ENCODE data around the gene GSTM3.
A peak's percentile ranks its signal among the peaks of the same experiment; 100 is the strongest.

The GSTM3 gene

GRCh38 chr1:109740615-109741373 is at the start of gene GSTM3:
Gene GSTM3, minus strand, starts transcription at chr1:109741038. Its CDS starts 751 bp downstream, at chr1:109740287.
- DNase-seq (ENCODE audit: low spot score) = no peak

- DNase-seq (ENCODE audit: low spot score) = no peak
Measured at GRCh38 chr1:109790329-109790728, 49.5 kb upstream of the GSTM3 start.

- peak; percentile 59 for DNase-seq (ENCODE audit: low spot score)
Measured at GRCh38 chr1:109789551-109790180, 48.8 kb upstream of the GSTM3 start.

DNA sequence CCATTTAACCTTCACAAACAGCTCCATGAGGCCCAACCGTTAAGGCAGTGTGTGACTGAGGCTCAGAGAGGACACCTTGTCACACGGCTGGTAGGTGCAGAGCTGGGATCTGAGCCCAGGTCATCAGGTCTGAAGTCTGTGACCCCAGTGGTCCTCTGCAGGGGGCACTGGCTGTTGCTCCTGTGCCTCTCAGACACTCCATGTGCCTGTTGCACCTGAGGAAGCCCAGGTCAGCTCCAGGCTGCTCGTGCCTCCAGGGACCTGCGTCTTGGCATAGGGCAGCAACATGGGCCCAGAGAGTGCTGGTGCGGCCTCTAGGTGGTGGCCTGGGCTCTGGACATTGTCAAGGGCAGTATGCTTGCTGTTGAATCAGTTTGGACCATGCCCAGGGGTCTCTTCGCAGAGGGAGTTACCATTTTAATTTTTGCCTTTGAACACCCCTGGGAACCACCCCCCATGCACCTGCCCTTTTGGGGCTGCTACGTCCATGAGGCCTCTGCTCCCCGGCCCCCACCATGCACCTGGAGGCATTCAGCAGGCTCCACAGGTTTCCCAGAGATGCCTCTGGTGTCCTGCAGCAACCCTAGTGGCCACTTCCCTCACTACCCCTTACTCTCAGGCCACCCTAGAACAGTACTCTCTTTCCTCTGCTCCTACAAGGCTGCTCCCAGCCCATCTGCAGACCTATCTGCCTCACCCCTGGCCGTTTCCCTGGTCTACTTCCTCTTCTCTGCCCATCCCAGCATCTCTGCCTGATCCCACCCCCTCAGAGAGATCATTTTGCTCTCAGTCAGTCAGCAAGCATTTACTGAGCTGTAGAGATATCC is 48.1 kb upstream of the GSTM3 start:
- peak; percentile 63 for DNase-seq (ENCODE audit: low spot score)

DNA sequence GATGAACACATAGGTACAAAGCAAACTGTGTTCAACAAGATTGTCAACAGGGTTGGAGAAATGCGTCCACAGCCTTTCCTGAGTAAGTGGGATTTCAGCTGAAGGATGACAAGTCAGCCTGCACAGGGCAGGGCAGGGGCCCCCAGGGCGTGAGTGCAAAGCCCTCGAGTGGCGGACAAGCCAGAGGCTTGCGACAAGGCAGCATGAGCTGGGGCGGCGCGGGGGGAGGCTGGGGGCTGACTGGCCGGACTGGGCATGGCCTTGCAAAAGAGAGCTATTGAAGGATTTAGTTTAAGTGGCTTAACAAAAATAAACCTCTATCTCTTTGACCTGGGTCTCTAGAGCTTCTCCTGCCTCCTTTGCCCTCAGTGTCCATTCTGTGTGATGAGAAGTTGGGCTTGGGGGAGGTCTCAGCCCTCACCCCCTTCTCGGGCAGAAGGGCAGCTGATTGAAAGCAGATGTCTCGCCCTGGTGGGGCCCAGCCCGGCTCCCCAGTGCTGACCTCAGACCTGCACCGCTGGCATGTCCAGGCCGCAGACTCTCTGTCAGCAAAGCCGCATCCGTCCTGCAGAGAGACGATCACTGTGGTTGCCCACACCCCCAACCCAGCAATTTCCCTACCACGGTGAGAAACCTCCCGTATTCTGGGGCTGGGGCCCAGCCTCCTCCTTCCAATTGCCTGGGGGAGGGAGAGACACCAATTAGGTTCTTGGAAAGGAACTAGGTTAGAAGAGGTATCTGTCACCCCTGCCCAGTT is 47.2 kb upstream of the GSTM3 start:
- DNase-seq (ENCODE audit: low spot score) = peak; percentile 67

DNA sequence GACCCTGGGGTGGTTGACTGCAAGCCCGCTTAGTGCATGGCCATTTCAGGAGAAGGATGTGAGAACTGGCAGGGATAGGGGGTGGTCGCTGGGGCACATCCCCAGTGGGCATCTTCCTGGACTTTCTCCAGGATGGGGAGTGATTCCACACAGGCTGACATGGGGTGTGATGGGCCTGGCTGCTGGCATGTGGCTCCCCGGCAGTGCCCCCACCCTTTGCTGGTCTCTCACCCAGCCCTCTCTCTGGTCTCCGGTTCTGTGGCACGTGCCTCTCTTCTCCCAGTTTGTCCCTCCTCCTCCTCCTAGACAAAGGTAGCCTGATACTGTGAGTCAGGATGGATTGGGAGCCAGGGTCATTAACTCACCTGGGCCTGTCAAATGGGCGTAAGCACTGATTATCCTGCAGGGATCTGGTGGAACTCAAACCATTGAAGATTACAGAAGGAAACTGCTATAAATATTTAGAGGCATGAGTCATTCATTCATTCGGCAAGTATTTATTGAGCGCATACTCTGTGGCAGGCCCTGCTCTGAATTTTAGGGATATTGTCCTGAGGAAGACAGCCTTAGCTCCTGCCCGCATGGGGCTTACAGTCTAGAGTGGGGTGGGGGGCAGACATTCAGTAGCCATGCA is 46.5 kb upstream of the GSTM3 start:
- peak; percentile 58 for DNase-seq (ENCODE audit: low spot score)

DNA sequence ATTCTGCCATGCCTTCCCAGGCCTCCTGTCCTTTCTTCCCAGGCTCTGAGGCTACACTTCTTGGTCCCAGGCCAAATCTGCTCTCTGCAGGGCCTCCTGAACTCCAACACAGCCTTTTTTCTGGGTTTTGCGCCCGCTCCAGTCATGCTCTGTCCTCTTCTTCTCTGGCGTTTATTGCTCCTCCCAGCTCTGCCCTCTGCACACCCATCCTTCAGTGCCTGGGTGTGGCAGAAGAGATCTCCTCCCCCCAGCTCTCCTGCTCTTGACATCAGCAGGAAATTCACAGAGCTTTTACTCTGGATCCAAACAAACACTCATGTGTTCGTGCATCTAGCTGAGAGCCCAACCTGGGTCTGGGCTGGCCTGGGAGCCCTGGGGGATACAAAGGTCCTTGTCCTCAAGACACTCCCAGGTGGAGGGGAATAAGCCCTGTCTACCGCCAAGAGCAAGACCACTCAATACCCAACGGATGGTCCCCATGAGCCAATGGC is 45.7 kb upstream of the GSTM3 start:
- DNase-seq (ENCODE audit: low spot score) = peak; percentile 37

DNA sequence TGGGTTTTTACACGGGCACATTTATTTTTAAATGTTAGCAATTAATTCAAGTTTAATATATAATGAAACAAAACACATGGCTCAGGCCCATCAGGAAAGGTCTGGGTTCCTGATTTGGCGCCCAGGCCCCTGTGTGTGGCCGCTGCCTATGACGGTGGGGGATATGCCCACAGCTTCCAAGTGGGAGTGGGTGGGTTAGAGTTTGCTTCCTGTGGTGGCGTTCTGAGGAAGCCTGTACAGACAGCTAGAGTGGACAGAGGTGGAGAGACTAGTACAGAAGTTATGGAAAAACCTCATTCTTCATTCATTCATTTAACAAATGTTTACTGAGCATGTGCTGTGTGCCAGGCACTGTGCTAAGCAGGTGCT is 45.3 kb upstream of the GSTM3 start:
- DNase-seq (ENCODE audit: low spot score) = peak; percentile 18

DNA sequence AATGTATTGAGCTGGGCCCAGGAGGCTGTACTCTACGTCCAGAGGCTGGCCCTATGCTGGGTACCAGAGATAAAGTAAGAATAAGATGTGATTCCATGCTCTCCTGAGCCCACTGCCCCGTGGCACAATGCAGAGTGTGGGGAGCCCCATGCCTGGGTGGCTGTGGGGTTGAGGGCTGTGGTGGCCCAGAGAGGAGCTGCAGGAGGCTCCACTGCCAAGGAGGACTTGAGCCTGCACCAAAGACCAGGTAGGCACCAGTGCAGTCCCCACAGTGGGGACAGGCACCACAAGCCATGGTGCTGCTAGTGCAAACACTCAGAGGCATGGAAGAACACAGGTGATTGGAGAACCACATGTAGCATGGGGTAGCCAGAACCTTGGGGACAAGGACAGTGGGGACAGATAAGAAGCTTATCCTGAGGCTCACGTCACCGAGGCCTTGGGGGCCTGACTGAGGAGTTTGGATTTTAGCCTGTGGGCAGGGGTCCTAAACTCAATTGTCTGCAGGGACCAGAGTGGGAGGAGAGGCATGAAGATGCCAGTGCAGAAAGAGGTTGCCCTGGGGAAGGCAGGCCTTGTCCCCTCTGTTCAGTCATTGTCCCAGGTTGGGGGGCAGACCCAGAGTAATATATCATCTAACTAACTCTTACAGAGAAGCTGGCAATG is 44.7 kb upstream of the GSTM3 start:
- DNase-seq (ENCODE audit: low spot score) = no peak

- no peak for DNase-seq (ENCODE audit: low spot score)
Measured at GRCh38 chr1:109784551-109785252, 43.9 kb upstream of the GSTM3 start.

GRCh38 chr1:109783436-109783835 is 42.6 kb upstream of the GSTM3 start:
- no peak for DNase-seq (ENCODE audit: low spot score)

DNA sequence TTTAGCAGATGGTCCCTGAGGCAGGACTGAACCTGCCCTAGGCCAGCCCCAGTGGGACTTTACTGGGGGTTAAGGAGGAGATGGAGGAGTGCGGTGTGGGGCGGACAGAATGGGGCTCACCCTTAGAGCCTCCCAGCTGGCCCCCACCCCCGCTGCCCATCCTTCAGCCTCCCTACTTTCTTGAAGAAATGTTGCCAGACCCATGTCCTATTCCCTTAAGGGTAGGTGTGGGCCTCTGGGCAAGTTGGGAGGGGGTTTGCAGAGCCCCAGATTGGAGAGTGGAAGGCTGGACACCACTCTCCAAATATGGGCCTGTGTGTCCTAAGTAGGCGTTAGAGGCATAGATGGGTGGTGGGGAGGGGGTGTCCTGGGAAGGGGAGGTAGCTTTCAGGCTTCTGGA is 42.1 kb upstream of the GSTM3 start:
- DNase-seq (ENCODE audit: low spot score) = no peak

DNA sequence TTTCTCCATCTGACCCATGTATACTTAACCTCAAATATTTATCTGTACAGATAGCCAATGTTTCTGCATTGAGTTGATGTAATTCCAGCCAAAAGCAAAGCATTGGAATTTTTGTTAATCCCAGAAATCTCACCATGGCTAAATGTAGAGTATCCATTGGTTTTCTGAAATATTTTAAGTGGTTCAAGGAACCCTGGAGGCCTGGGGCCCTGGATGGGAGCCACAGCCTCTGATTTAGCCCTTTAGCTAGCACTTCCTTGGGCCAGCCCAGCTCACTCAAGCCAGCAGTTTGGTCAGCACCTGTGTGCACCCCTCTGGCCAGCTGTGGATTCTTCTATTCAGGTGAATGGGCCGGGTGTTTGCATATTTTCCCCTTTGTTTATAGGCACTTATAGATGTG is 41.7 kb upstream of the GSTM3 start:
- DNase-seq (ENCODE audit: low spot score) = no peak

- no peak for DNase-seq (ENCODE audit: low spot score)
Measured at GRCh38 chr1:109781806-109782205, 41.0 kb upstream of the GSTM3 start.

DNA sequence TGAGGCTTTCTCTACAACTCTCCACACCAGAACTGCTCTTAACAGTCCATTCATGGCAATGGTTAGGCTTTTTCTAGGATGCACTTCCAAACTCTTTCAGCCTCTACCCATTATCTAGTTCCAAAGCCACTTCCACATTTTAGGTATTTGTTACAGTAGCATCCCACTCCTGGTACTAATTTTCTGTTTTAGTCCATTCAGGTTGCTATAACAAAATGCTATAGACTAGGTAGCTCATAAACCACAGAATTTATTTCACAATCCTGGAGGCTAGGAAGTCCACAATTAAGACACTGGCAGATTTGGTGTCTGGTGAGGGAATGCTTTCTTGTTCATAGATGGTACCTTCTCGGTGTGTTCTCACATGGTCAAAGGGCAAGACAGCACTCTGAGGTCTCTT is 40.1 kb upstream of the GSTM3 start:
- no peak for DNase-seq (ENCODE audit: low spot score)

GRCh38 chr1:109777980-109778625 is 37.3 kb upstream of the GSTM3 start:
- no peak for DNase-seq (ENCODE audit: low spot score)

DNA sequence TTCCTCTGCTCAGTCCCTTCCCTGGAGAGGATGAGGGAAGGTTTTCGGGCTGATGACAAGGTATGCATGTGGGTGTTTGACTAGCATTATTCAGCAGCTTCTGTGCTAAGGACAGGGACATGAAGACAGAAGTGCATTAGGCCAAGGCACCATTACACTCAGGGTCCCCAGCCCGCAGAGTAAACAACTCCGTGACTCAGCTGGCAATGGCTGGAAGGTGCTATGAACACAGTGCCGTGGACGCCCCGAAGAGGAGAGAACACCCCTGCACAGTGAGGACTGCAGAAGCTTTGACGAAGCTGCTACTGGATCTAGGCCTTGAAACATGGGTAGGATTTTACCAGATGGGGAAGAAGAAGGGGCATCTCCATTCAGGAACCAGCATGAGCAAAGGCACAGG is 36.6 kb upstream of the GSTM3 start:
- DNase-seq (ENCODE audit: low spot score) = no peak

- DNase-seq (ENCODE audit: low spot score) = peak; percentile 90
Measured at GRCh38 chr1:109776911-109777310, 36.1 kb upstream of the GSTM3 start.

DNA sequence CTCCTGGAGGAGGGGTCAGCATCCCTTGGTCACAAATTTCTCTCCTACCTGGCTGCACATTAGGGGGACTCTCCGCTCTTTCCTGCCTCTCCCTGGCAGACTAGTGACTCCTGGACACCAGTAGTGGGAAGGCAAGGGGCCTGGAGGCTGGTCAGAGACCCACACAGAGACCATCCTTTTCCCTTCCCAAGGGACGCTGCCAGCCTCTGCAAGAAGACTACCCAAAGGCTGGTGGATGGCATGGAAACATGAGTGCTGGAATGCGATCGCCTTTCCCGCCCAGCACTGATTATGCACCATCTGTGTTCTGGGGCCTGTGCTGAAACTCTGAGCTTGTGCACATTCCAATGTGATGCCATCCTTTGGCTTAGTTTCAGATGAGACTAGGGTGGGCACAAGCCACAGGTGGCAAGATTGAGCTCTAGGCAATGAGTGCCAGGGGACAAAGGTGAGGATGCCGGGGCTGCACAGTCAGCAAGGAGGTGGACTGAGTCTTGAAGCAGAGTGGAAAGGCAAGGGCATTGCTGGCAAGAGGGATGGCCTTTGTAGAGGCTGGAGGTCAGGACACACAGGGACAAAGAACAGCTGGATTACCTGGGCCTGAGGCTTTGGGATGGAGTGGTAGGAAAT is 35.5 kb upstream of the GSTM3 start:
- DNase-seq (ENCODE audit: low spot score) = no peak

Data from left forelimb (tissue), 1 donor.